Dermis microvascular lymphatic vessel endothelial cell (primary cell): ENCODE data around the gene ZDHHC7. TPM values are rescaled to one million over a fixed set of nuclear protein-coding genes. Genes with fewer than 3 reads are reported as not detected.

Experiments
- DNase-seq, 2 donors: peaks; one replicate each; pipeline versions ENCODE4 v3.0.0 to v3.0.0-alpha.2; 2010; ENCODE audit warnings: low read depth in 2 of 2
- total RNA-seq: library from RNA; depleted of rRNA; stranded (reverse); fragments of >200 nt; gene quantifications from 2 replicates; pipeline ENCODE4 v1.2.1, GENCODE V29; 2014

ZDHHC7 gene
- total RNA-seq, 1 donor from 2014 or later: 32.5 TPM

GRCh38 chr16:84996365-84996764 is 15.0 kb downstream of the ZDHHC7 start:
- no peak for DNase-seq

- DNase-seq: no peak
Measured at GRCh38 chr16:84995663-84996062, 15.7 kb downstream of the ZDHHC7 start.

- DNase-seq: no peak
Measured at GRCh38 chr16:84993926-84994325, 17.4 kb downstream of the ZDHHC7 start.

- no peak for DNase-seq
Measured at GRCh38 chr16:84992717-84993075, 18.6 kb downstream of the ZDHHC7 start.

- DNase-seq: no peak
Measured at GRCh38 chr16:84990782-84991181, 20.6 kb downstream of the ZDHHC7 start.

GRCh38 chr16:84989749-84990620 is 21.4 kb downstream of the ZDHHC7 start:
- no peak for DNase-seq

GRCh38 chr16:84988328-84989080 is 22.8 kb downstream of the ZDHHC7 start:
- no peak for DNase-seq

- no peak for DNase-seq
Measured at GRCh38 chr16:84986879-84987278, 24.5 kb downstream of the ZDHHC7 start.

GRCh38 chr16:84986102-84986501 is 25.2 kb downstream of the ZDHHC7 start:
- DNase-seq: no peak

GRCh38 chr16:84985079-84986065 is 26.0 kb downstream of the ZDHHC7 start:
- no peak for DNase-seq

GRCh38 chr16:84982434-84982833 is 28.9 kb downstream of the ZDHHC7 start:
- no peak for DNase-seq

- no peak for DNase-seq
Measured at GRCh38 chr16:84979516-84979915, 31.8 kb downstream of the ZDHHC7 start.

- DNase-seq: peak in 1 of 2 donors; percentile 55
Measured at GRCh38 chr16:84976644-84977400, 34.5 kb downstream of the ZDHHC7 start.

GRCh38 chr16:84975522-84975921 is 35.8 kb downstream of the ZDHHC7 start:
- no peak for DNase-seq

GRCh38 chr16:84975066-84975465 is 36.3 kb downstream of the ZDHHC7 start:
- no peak for DNase-seq

- no peak for DNase-seq
Measured at GRCh38 chr16:84973776-84974523, 37.4 kb downstream of the ZDHHC7 start.

- DNase-seq: no peak
Measured at GRCh38 chr16:84973236-84973635, 38.1 kb downstream of the ZDHHC7 start.

- DNase-seq: peak; percentile 56 to 75
Measured at GRCh38 chr16:84970447-84971127, 40.7 kb downstream of the ZDHHC7 start.

- DNase-seq: no peak
Measured at GRCh38 chr16:84967828-84968227, 43.5 kb downstream of the ZDHHC7 start.
